T-helper 1 cell treated with Interleukin-12 subunit alpha and Interleukin-12 subunit beta and Interleukin-4 antibody, amounts not matched to agents 30 μg/mL and 1 μg/mL, for 36 hours (primary cell): ENCODE data around the gene ANK3.

ENCODE experiments used
- H3K27ac Mint-ChIP-seq: one replicate; pipeline ENCODE4 v1.8.0; 2021; ENCODE audit warnings: mild to moderate bottlenecking, mixed read lengths
- H3K27me3 Mint-ChIP-seq: one replicate; pipeline ENCODE4 v1.8.0; 2021; ENCODE audit warnings: low read depth, mixed read lengths
- H3K36me3 Mint-ChIP-seq: one replicate; pipeline ENCODE4 v1.8.0; 2021; ENCODE audit warnings: low read depth, mixed read lengths
- H3K4me1 Mint-ChIP-seq: one replicate; pipeline ENCODE4 v1.8.0; 2021; ENCODE audit warnings: low read depth, mixed read lengths
- H3K4me3 Mint-ChIP-seq: one replicate; pipeline ENCODE4 v1.8.0; 2021; ENCODE audit warnings: mild to moderate bottlenecking, moderate library complexity, mixed read lengths
- H3K9me3 Mint-ChIP-seq: one replicate; pipeline ENCODE4 v1.8.0; 2021; ENCODE audit warnings: mixed read lengths

Gene ANK3

DNA sequence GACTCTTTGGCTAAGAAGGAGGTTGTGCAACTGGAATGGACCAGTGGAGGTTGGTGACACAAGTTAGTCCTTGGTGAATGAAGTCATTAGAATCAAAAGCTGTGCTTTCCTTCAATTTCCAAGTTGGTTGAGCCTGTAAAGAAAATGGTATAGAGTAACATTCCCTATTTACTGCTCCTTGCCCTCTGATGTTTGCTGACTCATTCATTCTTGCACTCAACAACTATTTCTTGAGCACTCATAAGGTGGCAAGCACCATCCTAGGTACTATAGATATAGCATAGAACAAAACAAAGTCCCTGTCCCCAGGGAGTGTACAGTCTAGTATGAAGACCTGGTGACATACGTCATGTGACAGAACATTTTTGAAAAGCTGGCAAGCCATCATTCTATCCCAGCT, 364.4 kb downstream of the ANK3 start:
- Mint-ChIP-seq H3K27ac (no peak overlapping the region), H3K4me1 (no peaks in the 10 kb centered on the region), H3K4me3 (no peak overlapping the region), H3K36me3 (peaks cover 4% of the 10 kb centered on the region), H3K27me3 (no peaks in the 10 kb centered on the region), H3K9me3 (no peaks in the 10 kb centered on the region)

DNA sequence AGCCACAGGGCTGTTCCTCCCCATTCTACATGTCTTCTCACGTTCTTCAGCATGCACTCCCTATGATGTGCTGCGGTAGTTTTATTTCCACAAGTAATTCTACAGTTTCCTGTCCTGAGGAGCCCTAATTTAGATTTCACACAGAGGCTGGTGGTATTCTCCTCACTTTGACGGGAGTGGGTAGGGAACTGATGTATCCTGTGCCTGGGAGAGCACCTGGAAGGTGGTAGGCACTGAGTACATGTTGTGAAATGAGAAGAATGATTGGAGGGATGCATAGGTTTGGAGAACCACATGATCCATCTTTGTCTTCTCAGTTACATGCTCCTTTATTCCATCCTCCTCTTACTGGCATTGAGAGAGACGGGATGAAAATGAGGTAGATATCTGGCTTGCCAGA, 365.2 kb downstream of the ANK3 start:
- no peaks in the 10 kb centered on the region for H3K9me3 Mint-ChIP-seq
- peaks cover 4% of the 10 kb centered on the region for H3K36me3 Mint-ChIP-seq
- H3K4me1 Mint-ChIP-seq, result no peaks in the 10 kb centered on the region
- H3K27me3 Mint-ChIP-seq, result no peaks in the 10 kb centered on the region
- no peak overlapping the region for H3K4me3 Mint-ChIP-seq
- H3K27ac Mint-ChIP-seq, result no peak overlapping the region

DNA sequence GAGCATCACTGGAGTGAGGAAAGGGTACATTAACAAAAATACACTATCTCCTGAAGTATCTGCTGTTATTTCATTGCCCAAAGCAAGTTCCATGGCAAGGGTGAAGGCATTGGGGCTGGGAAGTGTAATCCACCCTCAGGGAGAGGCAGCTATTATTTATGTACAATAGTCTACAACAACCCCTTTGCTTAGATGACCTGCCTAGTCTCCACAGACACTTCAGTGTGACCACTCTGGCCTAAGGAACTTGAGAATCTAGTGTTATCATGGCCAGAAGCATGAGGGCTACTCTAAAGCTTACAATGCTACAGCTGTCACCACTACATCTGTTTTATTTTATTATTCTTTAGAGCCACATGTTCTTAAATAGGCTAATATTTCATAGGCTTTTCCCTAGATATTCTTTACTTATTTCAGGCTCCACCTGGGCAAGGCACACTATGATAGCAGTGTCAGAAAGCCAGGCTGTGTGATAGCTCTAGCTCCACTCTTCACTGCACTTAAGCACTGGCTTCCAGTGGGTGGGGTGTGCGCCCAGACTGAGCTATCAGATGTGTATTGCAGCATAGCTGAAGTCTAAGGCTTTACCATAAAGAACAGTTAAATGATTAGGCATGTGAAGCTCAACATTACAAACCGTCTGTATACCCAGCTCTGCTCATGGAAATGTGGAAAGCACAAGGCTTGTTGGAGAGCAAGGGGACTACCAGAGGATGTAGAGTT, 366.4 kb downstream of the ANK3 start:
- no peak overlapping the region for H3K4me3 Mint-ChIP-seq
- no peaks in the 10 kb centered on the region for H3K4me1 Mint-ChIP-seq
- H3K27ac Mint-ChIP-seq, result no peak overlapping the region
- H3K27me3 Mint-ChIP-seq, result peaks cover 5% of the 10 kb centered on the region
- peaks cover 4% of the 10 kb centered on the region for H3K36me3 Mint-ChIP-seq
- H3K9me3 Mint-ChIP-seq, result no peaks in the 10 kb centered on the region

DNA sequence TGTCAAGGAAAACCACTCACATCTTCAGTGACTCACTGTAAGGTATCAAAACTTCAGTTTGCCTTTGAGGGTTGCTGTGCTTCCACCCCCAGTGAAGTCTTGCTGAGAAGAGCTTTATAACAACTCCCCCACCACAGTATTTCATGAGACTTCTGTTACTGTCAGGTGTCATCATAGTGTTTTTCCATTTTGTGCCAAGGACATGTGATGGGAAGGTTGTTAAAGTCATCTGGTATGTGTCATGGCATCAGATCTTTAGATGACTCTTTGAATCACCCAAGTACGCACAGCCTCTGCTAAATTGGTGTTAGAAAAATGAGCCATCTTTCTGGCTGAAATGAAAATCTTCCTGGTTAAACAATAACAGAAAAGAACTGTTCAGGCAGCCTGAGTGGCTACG, 368.3 kb downstream of the ANK3 start:
- Mint-ChIP-seq H3K27me3 (peaks cover 5% of the 10 kb centered on the region), H3K27ac (no peak overlapping the region), H3K36me3 (peaks cover 4% of the 10 kb centered on the region), H3K4me3 (no peak overlapping the region), H3K4me1 (no peaks in the 10 kb centered on the region), H3K9me3 (no peaks in the 10 kb centered on the region)

DNA sequence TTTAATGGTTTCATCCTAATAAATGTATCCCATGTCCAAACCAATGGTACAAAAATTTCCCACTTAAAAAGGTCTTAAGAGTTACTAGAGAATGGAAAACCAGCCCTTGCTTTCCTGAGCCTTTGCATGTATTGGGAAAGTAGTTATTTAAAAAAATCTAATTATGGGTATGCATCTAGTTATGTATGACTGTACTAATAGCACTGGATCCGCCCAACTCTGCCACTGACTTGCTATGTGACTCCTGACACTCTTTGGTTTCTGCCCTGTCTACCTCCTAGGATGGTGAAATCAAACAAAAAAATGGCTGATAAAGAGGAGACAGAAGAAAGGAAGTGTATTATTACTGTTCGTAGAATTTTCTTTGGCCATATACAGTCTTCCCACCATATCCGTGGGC, 372.9 kb downstream of the ANK3 start:
- Mint-ChIP-seq H3K9me3 (no peaks in the 10 kb centered on the region), H3K36me3 (no peaks in the 10 kb centered on the region)

DNA sequence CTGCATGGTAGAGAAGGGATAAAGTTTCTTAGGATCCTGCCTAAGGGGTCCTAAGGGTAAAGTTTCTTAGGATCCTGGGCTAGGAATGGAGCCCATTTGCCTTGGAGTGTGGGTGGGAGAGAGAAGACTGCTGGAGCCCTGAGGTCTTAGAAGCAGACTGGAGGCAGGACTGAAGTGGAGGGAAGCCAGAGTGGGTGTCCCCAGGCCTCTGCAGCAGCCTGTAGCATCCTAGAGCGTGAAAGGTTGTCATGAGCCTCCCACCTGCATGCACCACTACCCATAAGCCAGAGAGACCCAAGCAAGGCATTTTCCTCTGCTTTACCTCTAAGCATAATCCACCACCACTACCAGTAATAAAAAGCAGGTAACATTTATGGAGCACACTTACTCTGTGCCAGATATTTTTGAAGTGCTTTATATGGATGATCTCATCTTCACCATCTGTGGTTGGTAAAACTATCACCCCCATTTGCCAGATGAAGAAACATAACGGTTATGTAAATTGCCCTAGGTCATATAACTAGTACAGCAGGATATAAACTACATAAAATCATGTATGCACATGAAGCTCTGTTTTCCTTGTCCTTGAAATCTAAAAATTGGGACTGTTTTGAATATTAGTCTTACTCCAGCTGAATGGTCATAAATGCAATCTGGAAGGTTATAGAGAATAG, 379.8 kb downstream of the ANK3 start:
- H3K27ac Mint-ChIP-seq, result no peak overlapping the region
- no peaks in the 10 kb centered on the region for H3K9me3 Mint-ChIP-seq
- H3K27me3 Mint-ChIP-seq, result peaks cover 19% of the 10 kb centered on the region
- H3K4me1 Mint-ChIP-seq, result no peaks in the 10 kb centered on the region
- H3K36me3 Mint-ChIP-seq, result no peaks in the 10 kb centered on the region
- no peak overlapping the region for H3K4me3 Mint-ChIP-seq

More for the DNA sequence above, 372.9 kb downstream of the ANK3 start:
- H3K27ac Mint-ChIP-seq, result no peak overlapping the region
- H3K4me1 Mint-ChIP-seq, result no peaks in the 10 kb centered on the region
- peaks cover 17% of the 10 kb centered on the region for H3K27me3 Mint-ChIP-seq
- no peak overlapping the region for H3K4me3 Mint-ChIP-seq

DNA sequence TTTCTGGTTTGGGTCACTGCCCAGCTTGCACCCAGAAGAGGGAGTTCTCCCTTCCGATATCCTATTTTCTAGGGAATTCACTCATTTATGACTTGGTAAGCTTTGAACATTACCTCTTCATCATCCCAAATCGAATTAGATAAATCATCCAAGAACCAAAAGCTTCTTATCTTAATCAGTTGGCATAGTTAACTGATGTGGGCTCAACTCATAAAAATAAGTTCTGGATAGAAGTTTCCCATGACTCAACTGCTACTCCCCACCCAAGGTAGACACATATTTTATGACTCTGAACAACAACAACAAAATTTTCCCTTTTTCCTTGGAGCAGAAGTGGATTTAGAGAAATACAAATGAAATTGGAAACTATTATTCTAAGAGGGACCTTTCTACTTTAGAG, 380.4 kb downstream of the ANK3 start:
- Mint-ChIP-seq H3K27ac (no peak overlapping the region), H3K4me3 (no peak overlapping the region), H3K9me3 (no peaks in the 10 kb centered on the region), H3K36me3 (no peaks in the 10 kb centered on the region), H3K4me1 (no peaks in the 10 kb centered on the region), H3K27me3 (peaks cover 19% of the 10 kb centered on the region)

DNA sequence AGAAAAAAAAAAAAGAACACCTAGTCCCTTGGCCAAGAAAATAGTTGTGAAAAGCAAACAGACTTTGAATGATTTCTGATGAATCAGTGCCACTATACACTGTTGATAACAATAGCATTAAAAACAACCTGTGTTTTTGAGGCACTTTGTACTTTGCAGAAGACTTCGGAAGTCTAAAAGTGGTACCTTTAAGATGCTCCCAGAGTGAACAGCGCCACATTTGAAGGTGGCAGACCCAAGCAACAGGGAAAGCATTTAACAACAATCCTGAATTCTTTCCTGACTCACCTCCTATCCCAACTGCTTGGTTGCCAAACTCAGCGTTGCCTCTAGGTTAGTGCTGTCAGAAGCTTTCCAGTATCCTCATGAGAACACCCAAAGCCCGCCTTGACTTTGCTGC, 380.9 kb downstream of the ANK3 start:
- Mint-ChIP-seq H3K4me3 (no peak overlapping the region), H3K36me3 (no peaks in the 10 kb centered on the region), H3K27ac (no peak overlapping the region), H3K4me1 (no peaks in the 10 kb centered on the region), H3K9me3 (no peaks in the 10 kb centered on the region), H3K27me3 (peaks cover 19% of the 10 kb centered on the region)

DNA sequence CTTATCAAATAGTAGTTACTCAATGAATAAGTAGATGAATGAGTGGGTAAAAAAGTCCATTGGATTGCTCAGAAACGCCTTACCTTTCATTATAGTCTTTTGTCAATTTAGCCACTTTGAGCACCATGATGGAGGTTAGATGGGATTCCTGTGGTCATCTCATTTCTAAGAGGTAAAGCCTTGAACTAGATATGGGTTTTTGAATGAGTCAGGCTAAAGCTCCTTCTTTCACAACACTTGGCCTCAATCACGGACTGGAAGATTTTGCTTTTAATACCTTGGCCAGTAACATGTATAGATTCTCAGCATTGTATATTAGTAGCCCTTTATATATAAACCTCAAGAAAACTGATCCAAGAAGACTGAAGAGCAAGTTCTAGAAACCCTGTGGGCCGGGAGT, 383.6 kb downstream of the ANK3 start:
- Mint-ChIP-seq H3K4me3 (no peak overlapping the region), H3K4me1 (peaks cover under 1% of the 10 kb centered on the region), H3K27me3 (peaks cover 6% of the 10 kb centered on the region), H3K9me3 (peaks cover 5% of the 10 kb centered on the region), H3K27ac (no peak overlapping the region), H3K36me3 (no peaks in the 10 kb centered on the region)

DNA sequence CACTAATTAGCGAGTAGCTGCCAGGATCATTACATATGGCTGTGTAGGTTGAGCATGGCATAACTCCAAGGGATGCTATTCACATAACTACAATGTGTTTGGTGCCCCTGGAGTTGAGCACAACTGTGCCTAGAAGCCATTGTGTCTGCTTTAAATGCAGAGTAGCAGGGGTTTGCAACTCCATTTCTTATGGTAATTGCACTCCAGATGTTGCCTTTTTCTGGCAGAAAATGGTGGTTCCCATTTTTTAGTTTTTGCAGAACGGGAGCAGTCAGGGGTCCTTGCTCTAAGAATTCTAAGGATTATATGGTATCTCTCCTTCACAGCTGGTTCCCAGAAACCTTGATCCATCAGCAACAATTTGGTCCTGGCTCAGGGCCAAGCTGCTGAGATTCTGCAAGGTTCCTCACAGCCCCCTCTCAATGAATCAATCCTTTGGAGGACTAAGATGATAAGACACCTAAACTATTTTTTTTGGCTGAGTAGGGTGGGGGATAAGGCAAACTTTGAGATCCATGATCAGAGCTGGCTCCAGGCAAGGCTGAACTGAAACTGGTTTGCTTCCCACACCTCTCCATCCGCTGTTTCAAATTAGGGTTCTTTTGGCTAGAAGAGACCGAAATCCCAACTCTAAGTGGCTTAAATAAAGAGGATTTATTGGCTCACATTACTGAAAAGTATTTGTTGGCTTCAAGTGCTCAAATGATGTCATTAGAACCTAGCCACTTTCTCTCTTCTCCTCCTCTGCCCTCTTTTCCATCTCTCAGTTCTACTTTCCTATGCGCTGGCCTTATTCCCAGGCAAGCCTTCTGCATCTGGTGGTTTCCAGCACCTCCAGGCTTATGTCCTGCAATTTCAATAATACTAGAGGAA, 385.8 kb downstream of the ANK3 start:
- H3K4me3 Mint-ChIP-seq, result no peak overlapping the region
- H3K27me3 Mint-ChIP-seq, result peaks cover 6% of the 10 kb centered on the region
- H3K4me1 Mint-ChIP-seq, result peaks cover 14% of the 10 kb centered on the region
- peaks cover 13% of the 10 kb centered on the region for H3K9me3 Mint-ChIP-seq
- peaks cover 6% of the 10 kb centered on the region for H3K36me3 Mint-ChIP-seq
- no peak overlapping the region for H3K27ac Mint-ChIP-seq

DNA sequence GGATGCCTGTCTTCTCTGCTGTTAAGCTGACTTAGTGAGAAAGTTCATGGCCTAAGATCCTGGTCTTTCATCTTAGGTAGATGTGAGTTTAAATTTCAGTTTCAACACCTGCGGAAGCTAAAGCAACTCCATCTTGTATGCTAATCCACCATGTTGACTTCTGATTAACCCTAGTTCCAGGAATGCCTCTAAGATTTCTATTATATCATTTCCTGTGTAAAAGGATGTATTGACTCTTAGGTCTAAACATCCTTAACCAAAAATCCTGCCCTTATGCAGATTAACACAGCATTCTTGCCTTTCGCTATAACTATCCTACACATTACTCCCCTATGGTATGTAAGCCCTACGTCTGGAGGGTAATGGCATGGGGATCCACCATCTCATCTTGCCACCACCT, 388.9 kb downstream of the ANK3 start:
- Mint-ChIP-seq H3K4me1 (peaks cover 14% of the 10 kb centered on the region), H3K9me3 (peaks cover 13% of the 10 kb centered on the region), H3K27me3 (peaks cover 3% of the 10 kb centered on the region), H3K36me3 (peaks cover 8% of the 10 kb centered on the region), H3K27ac (peak overlapping the region; percentile 77), H3K4me3 (no peak overlapping the region)

DNA sequence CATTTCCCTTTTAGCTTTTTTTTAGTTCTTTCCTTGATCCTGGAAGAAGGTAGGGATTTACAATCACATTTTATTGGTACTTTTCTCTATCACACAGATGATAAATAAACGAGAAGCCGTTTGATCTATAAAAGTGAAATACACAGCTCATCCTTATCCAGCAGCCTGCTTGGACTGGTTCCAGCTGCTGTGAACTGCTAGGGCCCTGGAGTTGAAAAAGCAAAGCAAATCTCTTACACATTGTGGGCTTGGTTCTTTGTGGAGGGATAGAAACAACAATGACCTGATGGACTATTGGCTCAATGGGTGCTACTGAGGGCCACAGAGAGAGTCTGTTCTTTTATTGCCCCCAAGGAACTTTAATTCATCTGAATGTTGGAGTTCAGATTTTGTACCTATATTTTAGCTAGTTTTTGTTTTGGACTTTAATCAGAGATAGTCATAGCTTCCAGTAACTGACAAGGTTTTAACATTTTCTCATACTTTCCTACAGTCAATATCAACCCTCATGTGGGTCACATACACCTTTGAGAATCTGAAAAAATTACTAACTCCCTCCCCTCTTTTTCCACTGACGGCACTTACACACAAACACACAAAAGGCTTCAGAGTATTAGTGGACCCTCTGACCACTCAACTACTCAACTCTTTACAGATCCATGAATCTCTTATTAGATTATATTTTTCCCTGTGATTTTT, 391.7 kb downstream of the ANK3 start:
- no peak overlapping the region for H3K4me3 Mint-ChIP-seq
- H3K4me1 Mint-ChIP-seq, result peaks cover 14% of the 10 kb centered on the region
- no peak overlapping the region for H3K27ac Mint-ChIP-seq
- peaks cover 11% of the 10 kb centered on the region for H3K27me3 Mint-ChIP-seq
- H3K36me3 Mint-ChIP-seq, result peaks cover 8% of the 10 kb centered on the region
- peaks cover 13% of the 10 kb centered on the region for H3K9me3 Mint-ChIP-seq

DNA sequence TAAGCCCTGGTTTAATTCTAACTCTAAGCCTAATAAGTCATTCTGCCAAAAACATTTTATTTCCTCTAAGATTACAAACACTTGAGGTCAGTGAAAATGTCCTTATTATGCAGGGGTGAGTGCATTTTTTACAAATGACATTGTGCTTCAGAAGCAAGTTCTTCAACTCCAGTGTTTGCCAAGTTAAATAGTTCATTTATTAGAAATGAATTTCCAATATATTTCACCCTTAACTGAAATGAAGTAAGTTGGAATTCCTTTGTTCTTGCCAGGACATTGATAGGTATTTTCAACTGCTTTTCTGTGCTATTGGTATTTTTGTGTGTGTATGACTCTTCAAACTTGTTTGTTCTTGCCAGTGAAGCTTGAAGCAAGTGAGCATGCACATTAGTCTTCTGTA, 393.8 kb downstream of the ANK3 start:
- H3K9me3 Mint-ChIP-seq, result peaks cover 6% of the 10 kb centered on the region
- H3K4me1 Mint-ChIP-seq, result peaks cover 16% of the 10 kb centered on the region
- no peak overlapping the region for H3K4me3 Mint-ChIP-seq
- peaks cover 8% of the 10 kb centered on the region for H3K36me3 Mint-ChIP-seq
- H3K27me3 Mint-ChIP-seq, result peaks cover 15% of the 10 kb centered on the region
- H3K27ac Mint-ChIP-seq, result no peak overlapping the region

DNA sequence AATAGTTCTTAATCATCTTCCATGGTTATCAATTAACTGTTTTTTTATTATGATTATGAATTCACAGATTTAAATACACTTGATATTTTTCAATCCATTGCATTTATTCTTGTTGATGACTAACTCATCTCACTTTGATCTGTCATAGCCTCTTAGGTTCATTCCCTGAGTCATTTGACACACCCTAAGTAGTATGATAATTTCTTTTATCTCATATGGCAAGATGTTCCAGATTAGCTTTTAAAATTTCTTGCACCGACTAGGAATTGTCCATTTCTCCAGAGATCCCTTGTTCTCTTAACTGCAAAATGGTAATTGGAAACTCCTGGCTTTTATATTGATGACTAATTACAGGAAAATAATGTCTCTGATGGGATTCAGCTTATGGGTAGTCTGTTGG, 395.7 kb downstream of the ANK3 start:
- peaks cover 4% of the 10 kb centered on the region for H3K4me1 Mint-ChIP-seq
- no peak overlapping the region for H3K4me3 Mint-ChIP-seq
- no peak overlapping the region for H3K27ac Mint-ChIP-seq
- peaks cover 7% of the 10 kb centered on the region for H3K9me3 Mint-ChIP-seq
- peaks cover 25% of the 10 kb centered on the region for H3K27me3 Mint-ChIP-seq
- peaks cover 2% of the 10 kb centered on the region for H3K36me3 Mint-ChIP-seq
